A204.1 (cell line): ENCODE data around the gene CACNA2D1.
"Not testable (repeated sequence)": the region's sequence is repeated elsewhere in the genome, so short reads cannot be mapped to it uniquely, and the experiment has no call there.

Source experiments
- FAIRE-seq: peaks from 2 replicates; lab custom pipeline; 2012; peaks lifted over from hg19 to GRCh38; lab: Jason Lieb, UNC

CACNA2D1 gene

DNA sequence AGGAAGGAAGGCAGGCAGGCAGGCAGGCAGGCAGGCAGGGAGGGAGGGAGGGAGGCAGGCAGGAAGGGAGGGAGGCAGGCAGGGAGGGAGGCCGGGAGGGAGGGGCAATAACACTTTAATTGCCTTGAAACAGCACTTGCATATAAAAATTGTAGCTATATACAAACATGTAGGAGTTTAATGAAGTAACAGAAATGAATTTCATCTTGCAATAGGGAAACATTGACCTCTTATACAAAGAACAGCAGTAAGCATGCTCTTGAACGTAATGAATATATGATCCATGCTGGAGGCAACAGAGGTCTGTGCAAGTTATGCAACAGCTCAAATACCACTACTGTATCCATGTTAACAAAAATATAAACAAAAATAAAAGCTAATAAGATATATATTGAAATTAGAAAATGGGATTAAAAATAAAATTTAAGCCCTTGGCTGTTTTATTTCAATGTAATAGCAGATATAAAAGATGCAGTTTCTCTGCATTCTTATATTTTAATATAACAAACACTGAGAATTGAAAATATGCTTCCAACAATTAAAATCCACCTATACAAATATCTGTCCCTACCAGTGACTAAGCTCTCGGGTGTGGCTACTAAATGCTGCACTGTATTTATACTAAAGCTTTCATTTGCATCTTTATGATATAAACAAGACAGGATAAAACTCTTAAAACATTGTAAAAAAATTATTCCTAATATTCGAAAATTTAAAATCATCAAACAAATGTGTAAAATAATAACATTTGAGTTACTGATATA lies 50.3 kb downstream of the CACNA2D1 start:
- no peak for FAIRE-seq

DNA sequence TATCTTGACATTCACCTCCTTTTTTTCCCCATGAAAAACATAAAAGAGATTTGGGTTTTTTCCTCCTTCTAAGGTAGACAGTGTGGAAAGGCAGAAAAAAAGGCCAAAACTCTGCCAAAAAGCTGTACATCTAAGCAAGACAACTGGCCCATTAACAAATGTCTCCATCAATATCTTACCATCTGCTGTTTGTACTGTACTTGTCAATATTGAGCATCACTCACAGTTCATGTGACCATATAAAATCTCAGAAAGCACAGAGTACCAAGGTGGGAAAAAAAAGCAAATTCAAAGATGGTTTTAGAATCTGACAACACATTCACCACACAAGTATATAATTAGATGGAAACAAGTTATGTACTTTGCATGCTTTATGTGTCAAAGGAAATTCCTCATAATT lies 52.6 kb downstream of the CACNA2D1 start:
- FAIRE-seq, result no peak

DNA sequence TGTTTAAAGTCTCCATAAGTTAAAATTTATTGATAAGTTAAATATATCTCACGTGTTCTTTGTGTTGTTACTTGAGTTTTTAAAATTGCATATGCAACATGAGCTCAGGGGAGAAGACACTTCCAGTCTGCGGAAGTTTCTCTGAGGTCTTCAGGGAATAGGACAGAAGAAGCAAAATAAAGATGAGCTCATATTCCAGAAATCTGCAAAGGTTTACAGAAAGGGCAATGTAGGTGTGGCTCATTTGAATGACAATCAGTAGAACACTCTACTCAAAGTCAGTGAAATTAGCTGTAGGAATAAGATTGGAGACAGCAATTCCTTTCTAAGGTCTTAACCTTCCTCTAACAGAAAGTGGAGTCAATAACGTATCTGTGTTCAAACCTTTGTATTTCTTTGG lies 53.7 kb downstream of the CACNA2D1 start:
- no peak for FAIRE-seq

DNA sequence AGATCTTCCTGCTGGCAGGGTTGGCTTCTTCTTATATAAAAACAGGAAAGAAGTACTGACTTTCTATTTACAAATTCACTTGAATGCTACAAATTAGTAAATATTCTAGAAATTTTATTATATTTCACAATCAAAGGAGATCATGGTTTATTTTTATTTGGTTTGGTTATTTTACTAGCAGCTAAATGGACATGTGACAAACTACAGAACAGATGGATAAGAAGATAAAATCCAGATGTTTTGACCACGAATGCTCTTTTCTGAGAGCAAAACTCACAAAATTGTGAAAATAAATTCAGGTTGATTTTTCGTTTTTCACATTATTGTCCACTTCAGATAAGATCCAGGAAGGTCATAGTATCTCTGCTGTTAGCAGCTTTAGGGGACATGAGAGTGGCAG lies 55.4 kb downstream of the CACNA2D1 start:
- FAIRE-seq, result no peak

GRCh38 chr7:82386571-82386970 lies 57.0 kb downstream of the CACNA2D1 start:
- FAIRE-seq, result not testable (repeated sequence)

GRCh38 chr7:82384779-82385178 lies 58.8 kb downstream of the CACNA2D1 start:
- no peak for FAIRE-seq

DNA sequence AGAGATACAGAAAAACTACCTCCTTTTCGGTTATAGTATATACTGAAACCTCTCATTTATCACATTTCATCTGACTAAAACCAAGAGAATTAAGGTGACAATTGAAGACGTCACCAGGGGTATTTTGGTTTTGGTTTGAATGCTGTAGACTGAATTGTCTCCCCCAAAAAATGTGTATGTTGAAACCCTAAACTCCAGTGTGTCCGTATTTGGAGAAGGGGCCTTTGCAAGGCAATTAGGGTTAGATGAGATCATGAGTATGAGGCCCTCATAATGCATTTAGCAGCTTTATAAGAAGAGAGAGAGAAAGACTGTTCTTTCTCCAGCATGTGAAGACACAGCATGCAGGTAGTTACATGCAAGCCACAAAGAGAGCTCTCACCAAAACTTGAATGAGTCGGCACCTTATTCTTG lies 59.5 kb downstream of the CACNA2D1 start:
- FAIRE-seq, result no peak

DNA sequence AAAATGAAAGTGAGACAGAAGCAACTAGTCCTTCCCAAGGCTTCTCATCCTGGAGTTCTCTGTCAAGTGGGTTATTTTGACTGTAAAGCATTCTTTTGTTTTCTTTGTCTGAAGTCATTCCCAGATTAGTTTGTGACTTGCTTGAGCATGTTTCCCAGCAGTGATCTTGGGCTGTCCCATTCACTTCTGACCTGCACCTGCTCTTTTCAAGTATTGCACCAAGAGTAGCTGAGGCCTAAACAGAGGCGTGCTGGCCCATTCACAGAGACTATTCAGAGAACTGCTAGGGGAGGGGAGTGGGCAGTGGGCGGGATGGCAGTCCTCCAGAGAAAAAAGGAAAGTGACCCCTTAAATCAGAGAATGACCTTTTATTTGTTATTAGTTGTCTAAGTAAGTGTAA lies 61.3 kb downstream of the CACNA2D1 start:
- FAIRE-seq, result no peak

DNA sequence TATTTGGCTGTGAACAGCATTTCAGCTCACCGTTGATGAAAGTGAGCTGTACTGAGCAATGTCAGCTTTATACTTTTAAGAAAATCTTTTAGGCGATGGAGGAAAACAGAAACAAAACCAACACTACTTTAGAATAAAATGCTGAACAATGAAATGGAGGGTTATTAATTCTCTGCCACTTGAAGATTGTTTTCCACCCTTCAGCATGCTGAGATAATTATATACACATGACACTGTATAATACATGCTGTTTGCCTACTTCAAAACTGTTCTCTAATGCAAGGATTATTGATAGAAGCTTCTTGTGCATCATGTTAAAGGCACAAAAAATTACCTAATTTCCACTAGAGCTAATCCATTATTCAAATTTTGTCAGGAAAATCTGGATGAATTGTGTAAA lies 66.8 kb downstream of the CACNA2D1 start:
- no peak for FAIRE-seq

- FAIRE-seq, result no peak
Measured at GRCh38 chr7:82375713-82376112, 67.9 kb downstream of the CACNA2D1 start.

DNA sequence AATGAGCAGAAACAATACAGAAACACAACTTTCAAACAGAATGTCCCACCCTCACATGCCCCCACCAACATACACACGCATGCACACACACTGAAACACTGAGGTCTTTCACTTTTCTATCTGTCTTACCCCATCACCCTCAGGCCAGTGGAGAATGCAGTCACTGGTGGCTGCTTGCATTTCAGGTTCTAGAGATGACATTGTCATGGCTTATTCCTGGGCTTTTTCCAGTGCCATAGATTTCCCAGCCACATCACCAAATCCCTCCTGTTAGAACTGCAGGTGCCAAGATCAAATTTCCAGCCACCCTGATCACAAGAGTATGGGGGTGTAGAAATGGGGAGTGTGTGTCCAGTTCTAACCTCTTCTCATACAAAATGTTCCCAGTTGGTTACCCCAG lies 68.4 kb downstream of the CACNA2D1 start:
- FAIRE-seq, result no peak

- FAIRE-seq, result no peak
Measured at GRCh38 chr7:82373926-82374635, 69.5 kb downstream of the CACNA2D1 start.

GRCh38 chr7:82364671-82365070 lies 78.9 kb downstream of the CACNA2D1 start:
- FAIRE-seq, result no peak

DNA sequence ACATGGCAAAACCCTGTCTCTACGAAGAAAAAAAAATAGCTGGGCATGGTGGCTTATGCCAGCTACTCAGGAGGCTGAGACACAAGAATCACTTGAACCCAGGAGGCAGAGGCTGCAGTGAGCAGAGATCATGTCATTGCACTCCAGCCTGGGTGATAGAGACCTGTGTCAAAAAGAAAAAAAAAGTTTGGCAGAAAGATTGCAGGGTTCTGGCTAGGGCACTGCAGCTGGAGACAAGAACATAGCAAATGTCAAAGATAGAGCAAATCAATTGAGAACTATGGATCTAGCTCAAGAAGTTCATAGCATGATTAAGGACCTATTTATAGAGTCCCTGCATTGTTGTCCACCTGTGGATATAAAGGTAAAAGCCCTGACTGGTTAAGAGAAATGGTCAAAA lies 79.5 kb downstream of the CACNA2D1 start:
- no peak for FAIRE-seq

- FAIRE-seq, result no peak
Measured at GRCh38 chr7:82362129-82362706, 81.4 kb downstream of the CACNA2D1 start.

DNA sequence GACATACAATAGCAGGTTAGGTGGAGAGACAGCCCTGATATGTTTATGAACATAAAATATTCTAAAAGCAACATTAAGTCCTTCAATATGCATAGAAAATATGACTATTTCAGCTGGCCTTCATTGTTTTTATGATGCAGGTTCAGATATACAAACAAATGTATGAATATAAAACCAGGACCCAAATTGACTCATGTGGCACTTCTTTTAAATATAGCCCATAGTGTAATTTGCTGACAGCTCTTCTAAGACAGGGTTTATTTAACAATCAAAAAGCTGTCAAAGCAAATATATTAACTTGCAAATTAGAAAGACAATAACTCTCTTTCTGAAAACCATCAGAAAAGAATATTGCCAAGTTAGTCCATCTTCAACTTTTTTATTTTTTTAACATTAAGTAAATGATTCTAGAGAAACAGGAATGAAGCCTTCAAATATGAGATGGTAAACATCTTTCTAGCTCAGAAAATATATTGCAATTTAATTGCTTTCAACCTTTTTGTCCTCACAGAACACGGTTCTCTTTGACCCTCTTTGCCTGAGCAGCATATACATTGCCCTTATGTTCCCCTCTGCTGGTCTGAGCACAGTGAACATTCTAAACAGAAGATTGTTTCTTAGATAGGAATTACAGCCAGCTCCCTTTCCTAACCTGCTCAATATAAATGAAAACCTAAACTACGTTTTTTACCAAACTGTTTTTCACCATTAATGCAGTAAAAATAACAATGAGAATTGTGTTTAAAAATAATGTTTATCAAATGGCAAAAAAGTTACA lies 82.8 kb downstream of the CACNA2D1 start:
- no peak for FAIRE-seq

- FAIRE-seq, result no peak
Measured at GRCh38 chr7:82359426-82359825, 84.2 kb downstream of the CACNA2D1 start.

DNA sequence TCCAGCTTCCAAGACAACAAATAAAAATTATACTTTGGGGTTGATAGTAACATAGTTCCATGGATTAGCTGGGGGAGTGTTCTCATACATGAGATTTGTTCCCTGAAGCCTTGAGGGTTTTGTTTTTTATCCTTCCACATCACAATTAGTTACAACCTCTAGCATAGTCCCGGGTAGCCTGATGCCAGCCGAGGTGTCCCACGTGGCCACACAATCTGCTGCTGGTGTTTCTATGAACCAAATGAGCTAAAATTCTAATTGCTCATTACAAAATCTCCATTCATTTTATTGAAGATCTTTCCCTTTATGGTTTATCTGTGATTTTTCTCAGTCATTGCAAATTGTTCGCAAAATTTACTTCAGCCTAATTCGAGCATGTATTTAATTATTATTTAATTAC lies 84.7 kb downstream of the CACNA2D1 start:
- FAIRE-seq, result no peak

DNA sequence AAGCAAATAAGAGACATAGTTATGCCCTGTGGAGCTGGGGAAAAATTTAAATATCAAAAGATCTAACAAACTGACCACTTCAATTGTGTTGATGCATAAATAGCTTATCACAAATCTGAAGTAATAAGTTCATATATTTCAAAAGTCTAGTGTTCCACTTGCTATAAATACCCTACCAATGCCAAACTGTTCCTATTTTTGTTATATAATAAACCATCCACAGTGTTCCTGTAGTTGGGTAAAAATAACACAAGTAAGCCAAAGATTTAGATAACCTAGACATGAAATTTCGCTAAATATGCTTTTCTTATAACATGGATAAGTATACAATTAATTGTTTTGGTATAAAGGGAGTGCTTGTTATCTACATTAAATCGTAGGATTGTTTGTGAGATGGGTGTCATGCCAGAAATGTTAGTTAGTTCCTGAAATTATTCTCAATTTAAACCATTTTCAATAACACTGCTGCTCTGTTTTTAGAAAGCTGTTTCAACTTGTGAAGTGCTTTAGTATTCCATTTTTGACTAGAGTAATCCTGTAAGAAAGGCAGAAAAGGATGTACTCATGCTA lies 85.5 kb downstream of the CACNA2D1 start:
- no peak for FAIRE-seq

DNA sequence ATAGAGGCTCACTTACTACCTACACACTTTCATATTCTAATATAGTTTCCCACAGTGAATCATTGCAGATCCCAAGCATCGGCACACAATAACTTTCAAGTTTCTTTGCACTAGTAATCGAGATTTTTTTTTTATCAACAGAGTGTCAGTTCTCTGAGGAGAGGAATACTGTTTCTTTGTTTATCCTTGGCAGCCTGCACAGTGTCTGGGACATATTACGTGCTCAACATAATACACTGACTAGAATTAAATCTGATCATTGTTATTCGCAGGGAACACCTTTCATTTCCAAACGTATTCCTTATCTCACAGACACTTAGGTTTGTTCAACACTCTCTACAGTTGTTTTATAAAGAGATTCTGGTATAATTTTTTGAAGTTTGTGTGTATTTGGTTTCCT lies 95.3 kb downstream of the CACNA2D1 start:
- no peak for FAIRE-seq

DNA sequence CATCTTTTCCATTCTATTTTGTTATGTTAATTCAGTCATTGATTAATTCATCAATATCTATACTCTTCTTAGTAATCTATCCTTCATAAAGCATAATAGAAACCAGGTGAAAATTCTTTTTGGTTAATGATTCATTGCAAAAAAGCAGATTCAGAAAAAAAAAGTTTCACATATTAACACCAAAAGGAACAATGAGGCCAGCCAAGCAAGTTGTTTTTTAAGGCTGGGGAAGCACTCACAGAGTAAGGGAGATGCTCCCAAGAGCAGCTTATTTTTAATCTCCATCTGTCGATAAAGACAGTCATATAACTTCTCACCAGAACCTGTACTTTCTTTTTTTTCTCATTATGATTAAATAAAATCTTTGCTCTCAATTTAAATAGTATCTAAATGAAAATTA lies 95.8 kb downstream of the CACNA2D1 start:
- no peak for FAIRE-seq

GRCh38 chr7:82345886-82346285 lies 97.7 kb downstream of the CACNA2D1 start:
- FAIRE-seq, result no peak
